ENCODE results near the gene TMEM107.

TMEM107 gene

DNA sequence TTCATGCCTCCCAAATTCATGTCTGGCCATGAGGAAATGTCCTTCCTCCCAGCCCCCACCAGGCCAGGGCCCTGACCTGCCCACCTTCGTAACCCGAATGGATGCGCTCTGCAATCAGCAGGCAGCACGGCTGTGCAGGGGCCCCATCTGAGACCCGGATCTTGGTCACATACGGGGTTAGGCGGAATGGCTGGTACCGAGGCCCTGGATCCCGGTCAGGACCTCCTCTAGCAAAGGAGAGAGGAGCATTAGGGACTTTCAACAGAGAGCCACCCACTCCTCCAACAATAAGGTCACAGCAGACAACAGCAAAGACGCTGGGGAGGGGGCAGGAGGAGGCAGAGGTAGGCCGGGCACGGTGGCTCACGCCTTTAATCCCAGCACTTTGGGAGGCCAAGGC lies 27.6 kb downstream of the TMEM107 start:
- no peak for DNase-seq

DNA sequence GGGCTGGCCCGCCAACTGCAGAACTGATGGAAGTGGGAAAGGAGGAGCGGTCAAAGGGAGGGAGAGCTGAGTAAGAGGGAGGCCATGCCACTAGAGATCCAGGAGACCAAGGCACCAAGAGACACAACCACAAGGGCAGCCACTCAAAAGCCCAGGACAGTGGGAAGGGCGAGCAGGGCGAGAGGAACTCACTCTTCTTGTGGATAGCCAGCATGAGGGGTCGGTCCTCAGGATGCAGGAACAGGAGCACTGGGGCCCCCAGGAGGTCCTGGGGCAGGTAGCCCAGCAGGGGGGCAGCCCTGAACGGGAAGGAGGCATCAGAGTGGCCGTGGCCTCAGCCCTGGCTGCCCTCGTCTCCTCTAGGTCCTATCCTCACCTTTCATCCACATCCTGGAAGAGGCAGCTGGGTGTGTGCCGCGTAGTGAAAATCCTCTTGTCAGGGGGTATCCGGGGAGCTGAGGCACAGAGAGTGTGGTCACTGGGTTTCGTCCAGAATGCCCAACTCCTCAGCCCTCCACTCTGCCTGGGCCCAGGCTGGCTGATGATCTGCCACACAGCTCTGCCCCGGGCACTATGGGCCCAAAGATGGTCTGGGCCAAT lies 28.3 kb downstream of the TMEM107 start:
- DNase-seq, result no peak

DNA sequence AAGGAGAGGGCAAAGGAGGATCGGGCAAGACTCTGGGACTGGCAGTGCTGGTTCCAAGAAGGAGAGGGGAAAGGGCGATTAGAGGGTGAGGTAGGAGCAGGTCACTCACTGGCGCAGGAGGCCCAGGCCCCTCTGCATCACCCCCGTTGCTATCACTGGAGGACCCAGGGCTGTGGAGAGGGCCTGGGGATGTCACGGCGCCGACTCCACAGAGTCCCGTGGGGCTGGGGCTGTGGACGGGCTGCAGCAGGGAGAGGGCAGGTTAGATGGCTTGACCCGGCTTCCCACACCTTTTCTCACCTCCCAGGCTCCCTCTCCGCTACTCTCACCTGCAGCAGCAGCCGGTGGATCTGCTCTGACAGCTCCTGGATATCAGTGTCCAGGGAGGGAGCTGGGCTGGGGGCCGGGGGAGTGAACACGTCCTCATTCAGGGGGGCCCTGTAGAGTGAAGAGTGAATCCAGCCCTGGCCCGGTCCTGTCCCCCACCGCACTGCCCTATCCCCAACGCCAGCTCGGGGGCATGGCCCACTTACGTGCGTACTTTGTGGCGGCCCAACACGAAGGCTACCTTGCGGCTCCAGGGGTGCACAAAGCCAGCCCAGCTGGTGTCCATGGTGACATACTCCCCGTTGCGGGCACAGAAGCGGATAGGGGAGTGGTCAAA lies 28.9 kb downstream of the TMEM107 start:
- DNase-seq, result no peak

DNA sequence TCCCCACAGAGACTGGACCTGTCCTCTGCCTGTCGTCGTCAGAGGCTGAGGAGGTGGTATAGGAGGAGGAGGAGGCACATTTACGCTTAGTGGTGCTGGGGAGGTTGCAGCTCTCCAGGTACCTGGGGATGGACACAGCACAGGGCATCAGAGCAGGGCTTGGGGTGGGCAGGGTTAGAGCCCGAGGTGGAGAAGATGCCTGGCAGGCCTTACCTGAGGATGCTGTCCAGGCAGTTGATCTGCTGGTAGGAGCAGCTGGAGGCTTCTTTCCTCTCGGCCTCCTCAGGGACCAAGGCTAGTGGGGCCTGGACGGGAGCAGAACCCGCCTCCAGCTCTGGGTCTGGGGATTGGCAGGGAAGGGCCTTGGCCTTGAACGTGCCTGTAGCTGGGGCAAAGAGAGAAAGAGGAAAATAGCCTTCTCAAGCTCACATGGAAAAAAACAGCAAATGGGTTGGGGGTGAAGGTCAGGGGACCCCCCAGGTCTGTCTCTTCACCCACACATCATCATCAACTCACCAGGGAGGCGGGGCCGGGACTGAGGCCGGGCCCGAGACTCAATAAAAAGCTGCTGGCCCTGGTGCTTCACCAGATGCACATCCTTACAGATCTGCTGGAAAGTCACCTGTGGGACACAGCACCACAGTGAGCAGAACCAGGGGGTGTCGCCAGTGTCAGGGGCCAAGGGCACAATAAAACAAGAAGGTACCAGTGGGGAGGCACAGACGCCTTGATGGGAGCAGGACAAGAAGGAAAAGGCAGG lies 29.6 kb downstream of the TMEM107 start:
- DNase-seq, result no peak

DNA sequence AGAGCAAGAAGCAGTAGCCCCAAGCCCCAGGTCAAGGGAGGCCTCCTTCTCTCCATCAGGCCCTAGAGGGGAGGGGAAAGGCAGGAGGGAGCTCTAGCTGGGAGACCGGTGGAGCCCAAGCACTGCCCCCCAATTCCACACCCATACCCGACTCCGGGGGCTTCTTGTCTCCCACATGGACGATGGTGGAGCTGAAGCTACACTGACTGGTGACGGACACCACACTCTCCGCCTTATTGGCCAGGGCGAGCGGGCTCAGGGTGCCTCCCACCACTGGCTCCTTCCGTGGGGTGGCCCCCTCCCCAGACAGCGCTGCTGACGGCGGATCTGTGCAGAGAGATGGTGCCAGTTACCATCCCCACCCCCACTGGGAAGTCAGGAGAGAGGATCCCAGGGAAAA lies 30.4 kb downstream of the TMEM107 start:
- DNase-seq, result no peak

DNA sequence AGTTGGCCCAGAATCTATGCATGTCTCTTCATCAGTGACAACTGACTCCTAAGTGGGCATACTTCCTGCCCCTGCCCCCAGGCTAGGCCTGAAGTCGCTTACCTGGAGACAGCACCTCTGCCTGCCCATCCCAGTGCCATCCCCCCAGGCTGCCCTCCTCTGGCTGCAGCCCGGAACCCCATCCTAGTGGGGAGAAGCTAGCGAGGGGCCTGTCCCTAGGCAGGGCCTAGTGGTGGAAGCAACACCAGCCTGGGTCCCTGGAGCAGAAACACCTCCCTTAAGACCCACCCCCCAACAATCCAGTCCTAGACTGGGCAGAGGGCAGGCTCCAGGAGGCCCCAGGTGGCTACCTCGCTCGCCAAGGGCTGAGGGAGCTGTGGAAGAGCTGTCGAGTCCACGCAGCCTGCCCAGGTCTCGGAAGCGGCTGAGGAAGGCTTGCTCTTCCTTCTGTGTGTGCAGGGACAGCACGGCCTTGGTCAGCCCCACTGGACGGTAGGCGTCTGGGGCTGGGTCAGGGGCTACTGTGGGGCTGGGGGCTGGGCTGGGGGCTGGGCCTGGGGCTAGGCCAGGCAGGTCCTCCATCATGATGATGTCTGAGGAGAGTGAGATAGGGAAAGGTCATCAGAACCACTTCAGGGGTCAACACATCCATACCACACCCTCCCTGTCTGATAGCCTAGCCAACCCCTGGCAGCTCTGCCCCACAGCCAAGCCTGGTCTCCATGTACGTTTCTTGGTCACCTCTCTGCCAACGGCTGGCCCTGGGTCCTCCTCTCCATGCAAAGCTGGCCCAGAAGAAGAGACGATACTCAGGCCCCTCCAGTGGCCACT lies 31.6 kb downstream of the TMEM107 start:
- no peak for DNase-seq

DNA sequence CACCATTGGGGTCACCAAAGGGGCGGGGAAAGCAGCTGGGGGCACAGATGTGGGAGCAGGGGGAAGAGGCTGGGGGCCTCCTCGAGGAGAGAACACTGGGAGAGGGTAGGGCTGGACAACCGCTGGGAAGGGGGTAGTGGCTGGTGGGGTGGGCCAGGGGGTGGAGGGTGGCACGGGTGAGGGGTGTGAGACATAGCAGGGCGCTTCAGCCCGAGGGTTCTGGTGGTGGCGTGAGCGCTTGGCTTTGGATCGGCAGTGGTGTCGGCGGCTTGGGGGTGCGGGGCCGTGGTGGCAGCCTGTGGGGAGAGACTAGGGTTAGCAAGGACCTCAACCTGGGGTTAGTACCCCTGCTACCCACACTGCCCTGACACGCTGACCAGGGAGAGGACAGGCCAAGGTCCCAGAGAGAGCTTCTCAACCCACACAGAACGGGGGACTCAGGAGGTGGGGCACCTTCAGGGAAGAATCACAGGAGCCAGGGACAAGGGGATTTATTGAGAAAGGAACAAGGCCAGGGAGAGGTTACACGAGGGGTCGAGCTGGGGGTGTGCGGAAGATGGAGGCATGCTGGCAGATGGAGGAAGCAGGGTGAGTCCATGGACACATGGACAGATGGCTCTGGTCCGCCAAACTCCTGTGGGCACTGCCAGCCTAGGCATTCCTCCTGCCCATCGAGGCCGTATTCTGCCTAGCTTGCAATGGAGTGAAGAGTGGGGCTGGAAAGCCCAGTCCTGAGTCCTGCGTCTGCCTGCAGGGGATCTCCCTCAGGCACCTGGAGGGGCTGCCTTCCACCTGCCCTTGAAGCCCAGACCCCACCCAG lies 32.4 kb downstream of the TMEM107 start:
- no peak for DNase-seq

DNA sequence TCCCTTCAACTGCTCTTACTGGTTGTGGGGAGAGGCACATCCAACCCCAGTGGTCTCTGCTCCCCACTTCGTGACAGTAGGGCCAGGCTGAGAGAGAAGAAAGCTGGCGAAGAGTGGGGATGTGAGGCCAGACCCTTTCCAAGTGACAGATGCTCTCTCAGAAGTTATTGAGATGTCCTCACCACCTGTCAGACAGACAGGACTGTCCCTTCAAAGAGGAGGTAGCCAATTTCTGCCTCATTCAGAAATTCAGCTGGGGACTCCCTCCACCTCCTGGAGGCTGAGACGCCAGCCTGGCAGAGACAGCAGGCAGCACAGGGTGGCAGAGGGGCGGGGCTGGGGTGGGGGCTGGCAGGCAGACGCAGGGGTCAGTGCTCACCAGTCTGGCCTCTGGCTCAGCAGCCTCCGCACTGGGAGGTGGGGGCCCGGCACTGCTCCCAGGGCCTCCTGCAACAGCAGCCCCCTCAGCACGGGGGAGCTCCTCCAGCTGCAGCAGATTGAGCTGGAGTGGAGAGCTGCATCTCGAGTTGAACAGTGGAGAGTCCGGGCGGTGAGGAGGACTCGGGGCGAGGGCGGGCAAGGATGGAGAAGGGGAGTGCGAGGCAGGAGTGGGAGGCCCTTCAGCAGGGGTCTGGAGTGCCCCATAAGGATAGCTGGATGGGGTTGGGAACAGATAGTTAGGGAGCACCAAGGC lies 33.1 kb downstream of the TMEM107 start:
- DNase-seq, result no peak

DNA sequence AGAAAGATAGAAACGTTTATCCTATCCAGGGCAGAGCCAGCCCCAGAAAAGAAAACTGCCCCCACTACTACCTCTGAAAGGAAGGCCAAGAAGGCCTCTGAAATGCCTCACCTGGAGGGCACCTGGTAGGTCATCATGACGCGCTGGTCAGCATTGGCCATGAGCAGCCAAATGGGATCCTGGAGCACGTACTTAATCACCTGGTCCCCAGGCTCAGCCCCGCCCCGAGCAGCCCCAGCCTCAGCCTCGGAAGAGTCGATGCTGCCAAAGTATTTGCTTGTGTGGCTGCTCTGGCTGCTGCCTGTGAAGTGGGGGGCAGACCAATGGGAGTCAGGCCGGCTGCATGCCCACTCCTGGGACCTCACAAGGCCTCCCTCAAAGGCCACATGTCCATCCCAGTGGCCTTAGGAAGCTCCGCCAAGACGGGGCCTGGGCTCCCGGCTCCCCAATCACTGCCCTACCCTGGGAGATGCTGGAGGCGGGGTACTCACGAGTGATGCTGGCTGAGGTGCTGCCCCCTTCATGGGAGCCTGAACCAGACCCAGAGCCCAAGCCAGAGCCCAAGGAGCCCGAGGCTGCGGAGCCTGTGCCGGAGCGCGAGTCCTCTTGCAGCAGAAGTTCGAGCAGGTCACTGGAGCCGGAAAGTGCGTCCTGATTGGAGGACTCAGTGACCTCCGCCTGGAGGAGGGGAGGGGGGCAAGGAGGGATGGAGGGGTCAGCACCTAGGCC lies 33.9 kb downstream of the TMEM107 start:
- no peak for DNase-seq

DNA sequence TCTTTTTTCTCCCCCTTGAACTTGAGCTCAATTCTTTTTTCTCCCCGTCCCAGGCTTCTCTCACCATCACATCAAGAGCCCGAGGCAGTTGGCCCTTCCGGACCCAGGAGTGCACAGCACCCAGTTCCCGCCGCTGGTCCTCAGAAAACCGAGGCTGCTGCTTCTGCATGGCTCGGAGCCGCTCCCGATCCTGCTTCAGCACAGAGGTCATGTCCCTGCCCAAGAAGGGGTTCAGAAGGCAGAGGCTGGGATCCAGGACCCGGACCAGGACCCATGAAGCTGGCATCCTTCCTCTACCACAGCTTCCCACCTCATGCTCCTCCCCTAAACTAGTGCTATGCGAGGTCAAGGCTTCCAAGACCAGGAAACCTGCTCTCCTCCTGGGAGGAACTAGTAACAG lies 34.4 kb downstream of the TMEM107 start:
- DNase-seq, result no peak

DNA sequence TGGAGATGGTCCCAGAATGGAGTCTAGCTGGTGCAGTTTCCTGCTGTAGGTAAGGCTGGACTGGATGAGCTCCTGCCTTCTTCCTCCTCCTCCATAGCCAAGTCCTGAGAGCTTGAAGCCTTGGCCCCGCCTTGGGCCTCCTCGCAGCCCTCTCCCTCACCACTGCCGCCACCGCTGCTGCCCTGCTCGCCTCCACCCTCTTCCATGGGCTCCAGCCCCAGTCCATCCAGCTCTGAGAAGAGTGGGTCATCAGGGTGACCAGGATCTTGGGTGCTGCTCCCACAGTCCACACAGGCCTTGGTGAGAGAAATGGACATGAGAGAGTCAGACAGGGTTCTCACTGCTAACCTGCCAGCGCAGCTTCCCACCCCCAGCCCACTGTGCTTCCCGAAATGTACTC lies 35.1 kb downstream of the TMEM107 start:
- DNase-seq, result no peak

DNA sequence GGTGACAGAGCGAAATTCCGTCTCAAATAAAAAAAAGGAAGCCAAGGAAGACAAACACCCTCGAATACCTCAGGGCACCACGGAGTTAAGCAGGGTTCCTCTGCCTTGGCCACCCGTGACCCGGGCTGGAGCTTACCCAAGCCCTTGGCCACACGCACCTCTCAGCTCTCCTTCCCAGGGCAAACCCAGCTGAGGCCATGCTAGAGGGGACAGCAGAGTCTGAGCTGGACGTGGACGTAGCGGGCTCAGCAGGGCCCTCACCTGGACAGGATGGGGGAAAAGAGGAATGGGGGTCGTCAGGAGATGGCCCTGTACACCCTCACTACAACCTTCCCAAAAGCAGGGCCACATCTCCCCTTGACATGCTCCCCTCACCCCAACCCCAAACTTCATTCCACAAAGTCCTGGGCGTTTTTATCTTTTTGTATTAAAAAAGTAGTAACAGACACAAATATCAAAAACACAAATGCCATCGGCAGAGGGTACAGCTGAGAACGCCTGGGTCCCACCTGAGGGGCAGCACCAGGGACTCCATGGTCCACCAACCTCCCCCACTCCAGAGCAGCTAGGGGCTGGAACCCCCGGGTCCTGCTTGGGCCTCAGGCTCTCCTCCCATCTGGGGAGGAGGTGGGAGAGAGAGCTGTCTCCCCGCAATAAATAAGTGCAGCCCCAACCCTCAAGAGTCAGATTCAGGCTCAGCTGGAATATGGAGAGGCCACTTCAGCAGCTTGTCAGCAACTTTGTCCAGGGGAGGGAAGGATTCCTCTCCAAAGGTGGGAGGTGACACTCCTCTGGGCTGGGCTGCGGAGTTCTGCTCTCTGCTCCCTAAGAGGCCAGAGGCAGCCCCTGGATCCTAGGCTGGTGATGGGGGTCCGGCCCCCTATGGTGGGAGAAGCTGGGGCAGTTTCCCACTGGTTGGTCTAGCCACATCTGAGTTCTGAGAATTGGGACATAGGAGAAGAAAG lies 35.8 kb downstream of the TMEM107 start:
- DNase-seq, result no peak

DNA sequence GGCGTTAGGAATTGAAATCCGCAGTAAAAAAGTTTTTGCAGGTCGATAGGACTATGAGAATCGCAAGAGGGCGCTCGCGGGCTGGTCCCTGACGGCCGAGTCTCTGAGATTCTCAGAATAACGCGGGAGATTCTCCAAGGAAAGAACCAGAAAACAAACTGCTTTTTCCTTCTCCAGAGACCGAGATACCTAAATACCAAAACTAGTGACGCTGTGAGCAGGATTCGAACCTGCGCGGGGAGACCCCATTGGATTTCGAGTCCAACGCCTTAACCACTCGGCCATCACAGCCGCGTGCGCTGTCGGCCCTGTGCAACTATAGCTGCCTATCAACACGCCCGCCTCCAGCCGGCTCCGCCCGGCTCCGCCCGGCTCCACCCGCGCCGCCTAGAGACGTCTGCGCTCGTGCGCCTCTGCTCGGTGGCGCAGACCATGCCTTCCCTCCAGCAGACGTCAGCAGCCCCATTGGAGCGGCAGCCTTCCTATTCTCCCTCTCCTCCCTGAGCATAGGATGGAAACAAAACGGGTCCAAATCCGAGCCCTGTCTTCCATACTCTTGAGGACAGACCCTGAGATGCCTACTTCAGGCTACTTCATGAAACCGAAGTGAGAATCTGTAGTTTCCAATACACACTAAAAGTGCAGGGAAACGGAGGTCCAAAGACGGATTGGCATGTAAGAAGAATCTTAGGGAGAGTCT lies 37.4 kb downstream of the TMEM107 start:
- peak; percentile 97 for DNase-seq

DNA sequence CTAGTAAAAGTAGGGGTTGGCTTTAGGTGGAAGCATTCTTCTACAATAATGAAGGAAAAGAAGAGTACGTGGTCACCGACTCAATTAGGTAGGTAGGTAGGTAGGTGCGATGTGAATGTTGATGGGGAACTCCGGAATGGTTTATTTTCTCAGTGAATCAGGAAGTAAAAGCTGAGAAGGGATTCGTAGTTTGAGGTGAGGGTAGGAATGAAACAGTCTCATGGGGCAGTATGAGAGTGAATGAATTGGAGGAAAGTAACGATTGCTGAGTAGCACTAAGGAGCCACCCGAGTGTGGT lies 37.9 kb downstream of the TMEM107 start:
- no peak for DNase-seq

DNA sequence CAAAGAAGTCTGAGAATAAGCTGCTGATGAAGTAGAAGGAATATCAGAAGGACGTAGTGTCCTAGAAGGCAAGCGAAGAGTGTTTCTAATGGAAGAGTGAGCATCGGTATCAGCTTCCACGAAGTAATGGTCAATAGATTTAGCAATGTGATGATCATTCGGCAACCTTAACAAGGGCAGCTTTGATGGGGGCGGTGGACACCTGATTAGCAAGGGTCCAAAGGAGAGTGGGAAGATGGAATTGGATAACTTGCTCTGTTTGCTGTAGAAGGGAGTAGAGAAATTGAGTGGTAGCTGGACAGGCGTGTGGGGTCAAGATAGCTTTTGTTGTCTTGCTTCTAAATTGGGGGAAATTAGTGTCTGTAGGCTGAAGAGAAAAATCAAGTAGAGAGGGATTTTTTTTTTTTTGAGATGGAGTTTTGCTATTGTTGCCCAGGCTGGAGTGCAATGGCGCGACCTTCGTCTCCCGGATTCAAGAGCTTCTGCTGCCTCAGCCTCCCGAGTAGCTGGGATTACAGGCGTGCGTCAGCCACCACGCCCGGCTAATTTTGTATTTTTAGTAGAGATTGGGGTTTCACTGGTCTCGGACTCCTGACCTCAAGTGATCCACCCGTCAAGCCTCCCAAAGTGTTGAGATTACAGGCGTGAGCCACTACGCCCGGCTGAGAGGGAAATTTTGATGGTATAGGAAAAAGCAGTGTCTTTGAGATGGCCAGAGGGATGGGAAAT lies 38.4 kb downstream of the TMEM107 start:
- no peak for DNase-seq

DNA sequence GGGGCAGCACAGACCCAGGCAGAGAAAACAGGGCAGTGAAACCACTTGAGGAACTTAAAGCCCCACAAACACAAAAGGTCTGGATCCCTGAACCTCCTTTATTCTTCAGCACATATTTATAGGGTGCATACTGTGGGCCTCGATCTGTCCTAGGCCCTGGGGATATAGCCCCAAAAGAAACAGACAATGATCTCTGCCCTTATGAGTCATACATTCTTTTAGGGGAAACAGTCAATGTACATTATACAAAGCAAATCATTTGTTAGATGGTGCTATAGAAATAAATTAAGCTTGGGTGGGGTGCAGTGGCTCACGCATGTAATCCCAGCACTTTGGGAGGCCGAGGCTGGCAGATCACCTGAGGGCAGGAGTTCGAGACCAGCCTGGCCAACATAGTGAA lies 42.2 kb downstream of the TMEM107 start:
- no peak for DNase-seq

DNA sequence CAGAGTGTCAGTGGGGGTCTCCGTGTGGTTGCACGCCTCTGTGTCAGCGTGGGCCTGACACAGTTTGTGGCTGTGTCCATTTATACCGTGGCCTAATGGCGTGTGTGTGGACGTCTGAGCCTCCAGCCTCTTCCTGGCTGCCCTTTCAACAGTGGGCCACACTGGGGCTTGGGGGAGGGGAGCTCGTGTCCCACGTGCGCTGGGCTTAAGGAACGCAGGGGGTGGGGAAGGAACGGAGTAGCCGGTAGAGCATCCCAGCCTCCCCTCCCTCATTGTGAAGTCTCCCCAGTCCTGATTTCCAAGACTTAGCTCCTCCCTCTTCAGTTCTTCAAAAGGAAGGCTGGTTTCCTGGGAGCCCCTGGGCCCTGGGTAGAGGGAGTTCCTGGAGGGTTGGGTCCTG lies 42.8 kb downstream of the TMEM107 start:
- DNase-seq, result no peak

DNA sequence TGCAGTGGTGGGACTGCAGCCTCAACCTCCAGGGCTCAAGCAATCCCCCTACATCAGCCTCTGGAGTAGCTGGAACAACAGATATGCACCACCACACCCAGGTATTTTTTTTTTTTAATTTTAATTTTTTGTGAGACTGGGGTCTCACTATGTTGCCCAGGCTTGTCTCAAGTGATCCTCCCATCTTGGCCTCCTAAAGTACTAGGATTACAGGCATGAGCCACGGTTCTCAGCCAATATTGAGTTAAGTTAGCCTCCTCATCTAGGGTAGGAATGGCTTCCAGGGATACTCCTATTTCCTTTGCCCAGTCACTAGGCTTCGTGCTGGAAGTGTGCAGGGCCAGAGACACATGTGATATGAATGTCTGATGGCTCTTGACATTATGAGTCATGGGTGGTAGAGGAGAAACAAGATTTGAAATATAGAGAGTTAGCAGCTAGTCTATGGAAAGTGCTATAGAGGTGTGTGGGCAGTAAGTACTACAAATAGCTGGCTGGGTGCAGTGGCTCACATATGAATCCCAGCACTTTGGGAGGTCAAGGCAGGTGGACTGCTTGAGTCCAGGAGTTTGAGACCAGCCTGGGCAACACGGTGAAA lies 44.2 kb downstream of the TMEM107 start:
- DNase-seq, result no peak
